Endodermal cell (in vitro differentiated cells): ENCODE data around the gene CKAP4. TPM values are rescaled to one million over a fixed set of nuclear protein-coding genes. Genes with fewer than 3 reads are reported as not detected.

ENCODE experiments used
- DNase-seq: peaks from one replicate; pipeline ENCODE4 v3.0.0-alpha.2; 2017
- H3K27ac ChIP-seq: 2 replicates; pipeline ENCODE4 v1.5.1; 2013; ENCODE audit warnings: mild to moderate bottlenecking, low read depth, low read length, moderate library complexity
- H3K27me3 ChIP-seq: 2 replicates; pipeline ENCODE4 v1.6.1; 2013; ENCODE audit warnings: mild to moderate bottlenecking, low read length, moderate library complexity; ENCODE audit not compliant: insufficient read depth, control insufficient read depth, poor library complexity, severe bottlenecking
- H3K36me3 ChIP-seq: 2 replicates; pipeline ENCODE4 v1.7.0; 2013; ENCODE audit warnings: mild to moderate bottlenecking, low read length, moderate library complexity; ENCODE audit not compliant: control insufficient read depth, insufficient read depth
- H3K4me1 ChIP-seq: one replicate; pipeline ENCODE4 v1.7.0; 2013; ENCODE audit warnings: low read length; ENCODE audit not compliant: control insufficient read depth, insufficient read depth
- H3K4me3 ChIP-seq: 2 replicates; pipeline ENCODE4 v1.5.1; 2013; ENCODE audit warnings: mild to moderate bottlenecking, low read length, moderate library complexity
- H3K9ac ChIP-seq: 2 replicates; pipeline ENCODE4 v1.6.1; 2013; ENCODE audit warnings: mild to moderate bottlenecking, low read length, moderate library complexity; ENCODE audit not compliant: poor library complexity, severe bottlenecking; ENCODE audit errors: extremely low read depth
- H3K9me3 ChIP-seq: 2 replicates; pipeline ENCODE4 v1.6.1; 2013; ENCODE audit warnings: mild to moderate bottlenecking, low read length, moderate library complexity; ENCODE audit not compliant: control insufficient read depth
- H3K27ac Mint-ChIP-seq: 2 replicates; pipeline ENCODE4 v1.8.0; 2020; ENCODE audit warnings: mixed read lengths
- H3K27me3 Mint-ChIP-seq: 2 replicates; pipeline ENCODE4 v1.8.0; 2021; ENCODE audit warnings: mild to moderate bottlenecking, mixed read lengths; ENCODE audit not compliant: insufficient read depth
- H3K36me3 Mint-ChIP-seq: 2 replicates; pipeline ENCODE4 v1.8.0; 2020; ENCODE audit warnings: low read depth, mixed read lengths
- H3K4me1 Mint-ChIP-seq: 2 replicates; pipeline ENCODE4 v1.8.0; 2020; ENCODE audit warnings: mixed read lengths
- H3K4me3 Mint-ChIP-seq: 2 replicates; pipeline ENCODE4 v1.8.0; 2020; ENCODE audit warnings: mild to moderate bottlenecking, moderate library complexity, mixed read lengths
- H3K9me3 Mint-ChIP-seq: 2 replicates; pipeline ENCODE4 v1.8.0; 2020; ENCODE audit warnings: mild to moderate bottlenecking, mixed read lengths
- WGBS, 2 experiments: methylation state at CpG; one replicate each; pipeline versions ENCODE4 v1.1.5 to v1.1.7; 2013; ENCODE audit warnings: missing lambda C conversion rate in 2 of 2, mixed read lengths in 1 of 2; ENCODE audit not compliant: insufficient coverage in 1 of 2, insufficient read length in 1 of 2; 5-methylcytosine and 5-hydroxymethylcytosine counted together
- total RNA-seq, 2 donors: library from RNA; stranded (reverse); fragmentation: NEBNext Ultra II Directional in 1 of 2; extraction: Animal tissue kit (Norgen Biotek cat#: 25700) in 1 of 2; gene quantifications; 2 replicates in 1 of 2; 3 replicates in 1 of 2; pipeline ENCODE4 v1.2.1, GENCODE V29; 2021
- TF ChIP-seq, protein P1 (sequence below): fragments of 200-600 bp; sonication (generic); conservative IDR thresholded peaks from 2 replicates; pipeline ENCODE4 v1.5.0; 2021; ENCODE audit warnings: antibody characterized with exemption, mild to moderate bottlenecking

Gene CKAP4
- total RNA-seq, 2 donors from 2014 or later: 88.9 to 93.3 TPM

GRCh38 chr12:106267535-106267934 lies 19.7 kb upstream of the CKAP4 start:
- H3K4me1 Mint-ChIP-seq: peaks cover 9% of the 10 kb centered on the region
- TF ChIP-seq, protein P1, sequence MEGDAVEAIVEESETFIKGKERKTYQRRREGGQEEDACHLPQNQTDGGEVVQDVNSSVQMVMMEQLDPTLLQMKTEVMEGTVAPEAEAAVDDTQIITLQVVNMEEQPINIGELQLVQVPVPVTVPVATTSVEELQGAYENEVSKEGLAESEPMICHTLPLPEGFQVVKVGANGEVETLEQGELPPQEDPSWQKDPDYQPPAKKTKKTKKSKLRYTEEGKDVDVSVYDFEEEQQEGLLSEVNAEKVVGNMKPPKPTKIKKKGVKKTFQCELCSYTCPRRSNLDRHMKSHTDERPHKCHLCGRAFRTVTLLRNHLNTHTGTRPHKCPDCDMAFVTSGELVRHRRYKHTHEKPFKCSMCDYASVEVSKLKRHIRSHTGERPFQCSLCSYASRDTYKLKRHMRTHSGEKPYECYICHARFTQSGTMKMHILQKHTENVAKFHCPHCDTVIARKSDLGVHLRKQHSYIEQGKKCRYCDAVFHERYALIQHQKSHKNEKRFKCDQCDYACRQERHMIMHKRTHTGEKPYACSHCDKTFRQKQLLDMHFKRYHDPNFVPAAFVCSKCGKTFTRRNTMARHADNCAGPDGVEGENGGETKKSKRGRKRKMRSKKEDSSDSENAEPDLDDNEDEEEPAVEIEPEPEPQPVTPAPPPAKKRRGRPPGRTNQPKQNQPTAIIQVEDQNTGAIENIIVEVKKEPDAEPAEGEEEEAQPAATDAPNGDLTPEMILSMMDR: no peak
- 51% methylated on average over 2 of the region's 2 CpGs; no CpG with 5 or more reads in 1 of the 2 experiments for WGBS, 2 experiments
- H3K4me3 ChIP-seq: no peak overlapping the region
- H3K36me3 Mint-ChIP-seq: no peaks in the 10 kb centered on the region
- no peak overlapping the region for H3K9ac ChIP-seq
- H3K9me3 Mint-ChIP-seq: no peaks in the 10 kb centered on the region
- no peaks in the 10 kb centered on the region for H3K9me3 ChIP-seq
- H3K4me1 ChIP-seq: no peaks in the 10 kb centered on the region
- no peak overlapping the region for H3K27ac Mint-ChIP-seq
- peaks cover 53% of the 10 kb centered on the region for H3K27me3 ChIP-seq
- H3K36me3 ChIP-seq: no peaks in the 10 kb centered on the region
- no peak for DNase-seq
- H3K4me3 Mint-ChIP-seq: no peak overlapping the region
- H3K27ac ChIP-seq: no peak overlapping the region
- peaks cover 20% of the 10 kb centered on the region for H3K27me3 Mint-ChIP-seq

DNA sequence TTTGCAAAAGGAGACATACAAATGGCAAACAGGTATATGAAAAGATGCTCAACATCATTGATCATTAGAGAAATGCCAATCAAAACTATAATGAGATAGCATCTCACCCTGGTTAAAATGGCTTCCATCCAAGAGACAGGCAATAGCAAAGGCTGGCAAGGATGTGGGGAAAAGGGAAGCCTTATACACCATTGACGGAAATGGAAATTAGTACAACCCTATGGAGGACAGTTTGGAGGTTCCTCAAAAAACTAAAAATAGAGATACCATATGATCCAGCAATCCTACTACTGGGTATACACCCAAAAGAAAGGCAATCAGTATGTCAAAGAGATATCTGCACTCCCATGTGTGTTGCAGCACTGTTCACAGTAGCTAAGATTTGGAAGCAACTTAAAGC lies 17.3 kb upstream of the CKAP4 start:
- no peak overlapping the region for H3K4me3 ChIP-seq
- WGBS, 2 experiments: 82 to 90% methylated on average over 1 of the region's 1 CpG
- Mint-ChIP-seq H3K4me3 (no peak overlapping the region), H3K27ac (no peak overlapping the region), H3K27me3 (peaks cover 13% of the 10 kb centered on the region), H3K36me3 (no peaks in the 10 kb centered on the region), H3K9me3 (no peaks in the 10 kb centered on the region), H3K4me1 (peaks cover 9% of the 10 kb centered on the region)
- DNase-seq: peak; percentile 9
- H3K9ac ChIP-seq: no peak overlapping the region
- TF ChIP-seq, protein P1: no peak
- H3K9me3 ChIP-seq: no peaks in the 10 kb centered on the region
- no peaks in the 10 kb centered on the region for H3K36me3 ChIP-seq
- peaks cover 36% of the 10 kb centered on the region for H3K27me3 ChIP-seq
- H3K4me1 ChIP-seq: no peaks in the 10 kb centered on the region
- H3K27ac ChIP-seq: no peak overlapping the region

GRCh38 chr12:106258935-106259334 lies 11.1 kb upstream of the CKAP4 start:
- Mint-ChIP-seq H3K27ac (no peak overlapping the region), H3K9me3 (no peaks in the 10 kb centered on the region), H3K27me3 (no peaks in the 10 kb centered on the region)

More at GRCh38 chr12:106258935-106259334, 11.1 kb upstream of the CKAP4 start:
- Histone ChIP-seq H3K36me3 (no peaks in the 10 kb centered on the region), H3K27ac (no peak overlapping the region), H3K4me3 (no peak overlapping the region), H3K4me1 (no peaks in the 10 kb centered on the region), H3K9ac (no peak overlapping the region), H3K27me3 (no peaks in the 10 kb centered on the region), H3K9me3 (no peaks in the 10 kb centered on the region)
- Mint-ChIP-seq H3K4me1 (no peaks in the 10 kb centered on the region), H3K36me3 (no peaks in the 10 kb centered on the region), H3K4me3 (no peak overlapping the region)
- WGBS, 2 experiments: 81% methylated on average over 1 of the region's 1 CpG; no CpG with 5 or more reads in 1 of the 2 experiments
- peak; percentile 35 for DNase-seq
- TF ChIP-seq, protein P1: no peak
